ENCODE data around the gene LRRC39. TPM values are rescaled to one million over a fixed set of nuclear protein-coding genes. Genes with fewer than 3 reads are reported as not detected.

Gene LRRC39
- total and polyA plus RNA-seq, 7 donors = 27.7 to 227 (median 92.5) TPM

DNA sequence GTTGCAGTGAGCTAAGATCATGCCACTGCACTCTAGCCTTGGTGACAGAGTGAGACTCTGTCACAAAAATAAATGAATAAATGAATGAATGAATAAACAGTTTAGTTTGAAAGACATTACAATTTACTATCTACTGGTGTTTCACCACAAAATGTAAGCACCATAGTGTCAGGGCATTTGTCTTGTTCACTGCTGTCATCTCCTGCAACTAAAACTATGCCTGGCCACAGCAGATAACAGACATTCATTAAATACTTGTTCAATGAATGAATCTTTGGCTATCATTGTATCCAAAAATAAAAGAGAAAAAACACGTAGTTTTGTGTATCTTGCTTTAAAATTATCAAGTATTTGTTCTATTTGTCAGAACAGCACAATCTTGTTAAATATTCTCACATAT lies 77.9 kb downstream of the LRRC39 start:
- TF ChIP-seq, protein P1, sequence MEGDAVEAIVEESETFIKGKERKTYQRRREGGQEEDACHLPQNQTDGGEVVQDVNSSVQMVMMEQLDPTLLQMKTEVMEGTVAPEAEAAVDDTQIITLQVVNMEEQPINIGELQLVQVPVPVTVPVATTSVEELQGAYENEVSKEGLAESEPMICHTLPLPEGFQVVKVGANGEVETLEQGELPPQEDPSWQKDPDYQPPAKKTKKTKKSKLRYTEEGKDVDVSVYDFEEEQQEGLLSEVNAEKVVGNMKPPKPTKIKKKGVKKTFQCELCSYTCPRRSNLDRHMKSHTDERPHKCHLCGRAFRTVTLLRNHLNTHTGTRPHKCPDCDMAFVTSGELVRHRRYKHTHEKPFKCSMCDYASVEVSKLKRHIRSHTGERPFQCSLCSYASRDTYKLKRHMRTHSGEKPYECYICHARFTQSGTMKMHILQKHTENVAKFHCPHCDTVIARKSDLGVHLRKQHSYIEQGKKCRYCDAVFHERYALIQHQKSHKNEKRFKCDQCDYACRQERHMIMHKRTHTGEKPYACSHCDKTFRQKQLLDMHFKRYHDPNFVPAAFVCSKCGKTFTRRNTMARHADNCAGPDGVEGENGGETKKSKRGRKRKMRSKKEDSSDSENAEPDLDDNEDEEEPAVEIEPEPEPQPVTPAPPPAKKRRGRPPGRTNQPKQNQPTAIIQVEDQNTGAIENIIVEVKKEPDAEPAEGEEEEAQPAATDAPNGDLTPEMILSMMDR (IDR thresholded peaks at IDR 0.05) = no peak
- Histone ChIP-seq H3K27ac (no peak overlapping the region), H3K36me3 (ENCODE audit: insufficient read depth in 1 of 2, low read depth in 1 of 2) (peaks cover 7 to 56% of the 10 kb centered on the region in 2 donors), H3K27me3 (ENCODE audit: insufficient read depth in 3 of 3, low read length in 2 of 3) (no peaks in the 10 kb centered on the region), H3K4me3 (no peak overlapping the region), H3K4me1 (no peaks in the 10 kb centered on the region), H3K9me3 (peaks cover 9% of the 10 kb centered on the region)
- intact Hi-C loops (cut with DNase I) = no loop called here
- DNase-seq (no peak), ATAC-seq (no peak)
- WGBS, 3 donors = 71 to 81% (median 74%) methylated on average over 1 of the region's 1 CpG

Other genes starting within 250 kb of the LRRC39 start
- 1 to 10 TPM; 4.5 to 8.6 (median 7.5) TPM for gene SLC35A3, start 208.3 kb downstream of the LRRC39 start, total RNA-seq
- 1 to 10 TPM; 3.5 to 6.4 (median 3.7) TPM for gene SLC35A3, start 208.3 kb downstream of the LRRC39 start, polyA plus RNA-seq
- 1 to 10 TPM; 1.1 to 1.5 (median 1.3) TPM for gene SASS6, start 45.3 kb downstream of the LRRC39 start, total RNA-seq
- 1 to 10 TPM; 1.4 to 2.4 (median 1.7) TPM for gene SASS6, start 45.3 kb downstream of the LRRC39 start, polyA plus RNA-seq
- 10 to 100 TPM in 1 of 4 donors, 1 to 10 TPM in 3; 4.9 to 12.4 (median 8.6) TPM for gene TRMT13, start 45.1 kb downstream of the LRRC39 start, total RNA-seq
- gene TRMT13, start 45.1 kb downstream of the LRRC39 start, polyA plus RNA-seq = 10 to 100 TPM in 1 of 3 donors, 1 to 10 TPM in 2; 7.7 to 15.2 (median 9.2) TPM
- 10 to 100 TPM; 16.1 to 28.2 (median 19.0) TPM for gene DBT, start 71.6 kb upstream of the LRRC39 start, total RNA-seq
- 1 to 10 TPM; 3.6 to 9.9 (median 3.9) TPM for gene DBT, start 71.6 kb upstream of the LRRC39 start, polyA plus RNA-seq
- 10 to 100 TPM; 24.0 to 33.4 (median 33.0) TPM for gene RTCA, start 88.0 kb upstream of the LRRC39 start, total RNA-seq
- 10 to 100 TPM; 26.5 to 56.6 (median 38.3) TPM for gene RTCA, start 88.0 kb upstream of the LRRC39 start, polyA plus RNA-seq
- 1 to 10 TPM; 2.3 to 5.5 (median 2.9) TPM for gene CDC14A, start 174.2 kb upstream of the LRRC39 start, total RNA-seq
- 1 to 10 TPM in 2 of 3 donors, under 1 TPM in 1; 0.44 to 1.3 (median 1.2) TPM for gene CDC14A, start 174.2 kb upstream of the LRRC39 start, polyA plus RNA-seq

Measured in psoas muscle (tissue), 8 donors.